Upper lobe of left lung (tissue), 4 donors: ENCODE results near the gene MPPED2.

Experiments used
- EP300 ChIP-seq, 4 donors: sonication (generic); formaldehyde crosslinking; IDR thresholded peaks; one replicate each; pipeline ENCODE4 v1.5.1; 2017; ENCODE audit warnings: antibody characterized with exemption in 4 of 4, control low read depth in 2 of 4
- POLR2A ChIP-seq, 4 donors: fragments of 450-650 bp; IDR thresholded peaks; one replicate each; pipeline ENCODE4 v1.5.1; 2016 to 2017; ENCODE audit warnings: antibody characterized with exemption in 4 of 4, mild to moderate bottlenecking in 2 of 4
- POLR2AphosphoS5 ChIP-seq, 2 donors: sonication (generic); formaldehyde crosslinking; IDR thresholded peaks; one replicate each; pipeline ENCODE4 v1.5.1; 2017; ENCODE audit warnings: antibody characterized with exemption in 2 of 2
- TF ChIP-seq, protein P1 (sequence below), 6 experiments: fragments of 450-650 bp in 4 of 6; fragments of 200-600 bp in 2 of 6; sonication (generic) in 2 of 6; IDR thresholded peaks; one replicate each; pipeline ENCODE4 v1.5.1; 2016 to 2019; ENCODE audit warnings: antibody characterized with exemption in 6 of 6

DNA sequence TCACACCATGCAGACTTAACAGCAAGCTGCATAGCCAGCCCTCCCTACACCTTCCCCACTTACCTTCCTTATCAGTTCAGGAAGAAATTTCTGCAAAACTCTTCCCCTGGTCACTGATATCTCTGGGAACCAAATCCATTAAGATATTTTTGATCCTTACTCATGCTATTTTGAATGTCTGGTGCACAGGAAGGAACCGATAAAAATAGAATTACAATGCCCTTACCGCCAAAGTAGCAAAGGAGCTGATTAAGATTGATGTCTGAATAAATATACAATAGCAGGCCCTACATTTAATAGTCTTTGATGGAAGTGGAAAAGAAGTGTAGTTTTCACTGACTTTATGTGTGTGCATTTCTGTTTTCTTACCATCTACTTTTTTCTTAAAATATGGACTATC lies 117.3 kb downstream of the MPPED2 start:
- TF ChIP-seq, protein P1, sequence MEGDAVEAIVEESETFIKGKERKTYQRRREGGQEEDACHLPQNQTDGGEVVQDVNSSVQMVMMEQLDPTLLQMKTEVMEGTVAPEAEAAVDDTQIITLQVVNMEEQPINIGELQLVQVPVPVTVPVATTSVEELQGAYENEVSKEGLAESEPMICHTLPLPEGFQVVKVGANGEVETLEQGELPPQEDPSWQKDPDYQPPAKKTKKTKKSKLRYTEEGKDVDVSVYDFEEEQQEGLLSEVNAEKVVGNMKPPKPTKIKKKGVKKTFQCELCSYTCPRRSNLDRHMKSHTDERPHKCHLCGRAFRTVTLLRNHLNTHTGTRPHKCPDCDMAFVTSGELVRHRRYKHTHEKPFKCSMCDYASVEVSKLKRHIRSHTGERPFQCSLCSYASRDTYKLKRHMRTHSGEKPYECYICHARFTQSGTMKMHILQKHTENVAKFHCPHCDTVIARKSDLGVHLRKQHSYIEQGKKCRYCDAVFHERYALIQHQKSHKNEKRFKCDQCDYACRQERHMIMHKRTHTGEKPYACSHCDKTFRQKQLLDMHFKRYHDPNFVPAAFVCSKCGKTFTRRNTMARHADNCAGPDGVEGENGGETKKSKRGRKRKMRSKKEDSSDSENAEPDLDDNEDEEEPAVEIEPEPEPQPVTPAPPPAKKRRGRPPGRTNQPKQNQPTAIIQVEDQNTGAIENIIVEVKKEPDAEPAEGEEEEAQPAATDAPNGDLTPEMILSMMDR (IDR thresholded peaks at IDR 0.05): no peak
- TF ChIP-seq POLR2A (IDR thresholded peaks at IDR 0.05) (no peak), EP300 (IDR thresholded peaks at IDR 0.05) (no peak), POLR2AphosphoS5 (IDR thresholded peaks at IDR 0.05) (no peak)
